H1 (cell line): ENCODE data around the gene MGME1.

ENCODE experiments used
- CREB1 ChIP-seq: IDR thresholded peaks from 2 replicates; pipeline ENCODE4 v1.6.1; 2012; ENCODE audit warnings: inconsistent platforms
- CTCF ChIP-seq, 3 experiments: IDR thresholded peaks; 1 replicate in 2 of 3; 2 replicates in 1 of 3; pipeline versions ENCODE4 v1.5.1 to v1.6.1; 2011; ENCODE audit warnings: low read length in 3 of 3, mild to moderate bottlenecking in 3 of 3, inconsistent platforms in 2 of 3, low read depth in 1 of 3, moderate library complexity in 1 of 3; ENCODE audit not compliant: insufficient read depth in 1 of 3; ENCODE audit errors: control extremely low read depth in 1 of 3
- EZH2 ChIP-seq: fragments of 200-600 bp; sonication (generic); IDR thresholded peaks from 2 replicates; pipeline ENCODE4 v1.7.1; 2012; ENCODE audit warnings: low read depth, mild to moderate bottlenecking, moderate library complexity, low read length, inconsistent platforms; ENCODE audit not compliant: severe bottlenecking
- FOSL1 ChIP-seq: IDR thresholded peaks from 2 replicates; pipeline ENCODE4 v1.6.1; 2011; ENCODE audit warnings: mild to moderate bottlenecking, low read depth, low read length, moderate library complexity; ENCODE audit not compliant: insufficient read depth
- HDAC6 ChIP-seq: IDR thresholded peaks from one replicate; pipeline ENCODE4 v1.7.1; 2012; ENCODE audit warnings: low read depth, mild to moderate bottlenecking, inconsistent platforms, low read length, moderate library complexity
- JUND ChIP-seq: IDR thresholded peaks from 2 replicates; pipeline ENCODE4 v1.6.1; 2011; ENCODE audit warnings: mild to moderate bottlenecking, improper control_type of control experiment, low read length
- KDM4A ChIP-seq: IDR thresholded peaks from one replicate; pipeline ENCODE4 v1.7.1; 2012; ENCODE audit warnings: low read depth, mild to moderate bottlenecking, moderate library complexity, low read length, inconsistent platforms; ENCODE audit not compliant: severe bottlenecking
- MAFK ChIP-seq: IDR thresholded peaks from 2 replicates; pipeline ENCODE4 v1.6.1; 2012; ENCODE audit warnings: low read depth, mild to moderate bottlenecking, improper control_type of control experiment, low read length
- PHF8 ChIP-seq: fragments of 200-600 bp; sonication (generic); conservative IDR thresholded peaks from 2 replicates; pipeline ENCODE4 v1.7.1; 2012; ENCODE audit warnings: low read depth, mild to moderate bottlenecking, inconsistent platforms, low read length, moderate library complexity
- POLR2A ChIP-seq, 2 experiments: IDR thresholded peaks; 1 replicate in 1 of 2; 2 replicates in 1 of 2; pipeline ENCODE4 v1.6.1; 2011; ENCODE audit warnings: low read depth in 2 of 2, low read length in 2 of 2, mild to moderate bottlenecking in 2 of 2; ENCODE audit errors: control extremely low read depth in 1 of 2
- POLR2AphosphoS5 ChIP-seq: IDR thresholded peaks from 2 replicates; pipeline ENCODE4 v1.6.1; 2011; ENCODE audit warnings: low read depth, low read length
- SRF ChIP-seq: IDR thresholded peaks from 2 replicates; pipeline ENCODE4 v1.6.1; 2011; ENCODE audit warnings: mild to moderate bottlenecking, low read depth, low read length, moderate library complexity
- ZNF274 ChIP-seq: IDR thresholded peaks from 2 replicates; pipeline ENCODE4 v1.7.0; 2012; ENCODE audit warnings: low read length, borderline replicate concordance; ENCODE audit errors: extremely low read depth

GRCh38 chr20:17935761-17936160 lies 33.1 kb upstream of the MGME1 start:
- TF ChIP-seq CTCF (IDR thresholded peaks at IDR 0.05; ENCODE audit: control extremely low read depth in 1 of 3, insufficient read depth in 1 of 3, low read depth in 1 of 3, low read length in 3 of 3): no peak
- TF ChIP-seq MAFK: no peak
- TF ChIP-seq POLR2A (IDR thresholded peaks at IDR 0.05; ENCODE audit: control extremely low read depth in 1 of 2, low read depth in 2 of 2, low read length in 2 of 2): no peak
- no peak for TF ChIP-seq FOSL1
- no peak for TF ChIP-seq EZH2
- no peak for TF ChIP-seq SRF
- no peak for TF ChIP-seq HDAC6
- no peak for TF ChIP-seq JUND
- TF ChIP-seq KDM4A: no peak
- no peak for TF ChIP-seq POLR2AphosphoS5
- TF ChIP-seq CREB1: no peak
- TF ChIP-seq PHF8: no peak
- no peak for TF ChIP-seq ZNF274
